Bronchial epithelial cell (primary cell): Measurements from ENCODE around the gene PGGHG. TPM values are rescaled to one million over a fixed set of nuclear protein-coding genes. Genes with fewer than 3 reads are reported as not detected.
"Not testable (repeated sequence)": the region's sequence is repeated elsewhere in the genome, so short reads cannot be mapped to it uniquely, and the experiment has no call there.

Experiments
- DNase-seq: peaks from one replicate; pipeline ENCODE4 v3.0.0-alpha.2; 2010; ENCODE audit warnings: low read depth
- FAIRE-seq: peaks from 2 replicates; lab custom pipeline; 2011; peaks lifted over from hg19 to GRCh38; lab: Jason Lieb, UNC
- H3K27me3 ChIP-seq: 2 replicates; pipeline ENCODE4 v1.5.1; 2011; ENCODE audit warnings: low read length; ENCODE audit not compliant: control insufficient read depth, insufficient read depth
- H3K36me3 ChIP-seq: 2 replicates; pipeline ENCODE4 v1.5.1; 2011; ENCODE audit warnings: low read length; ENCODE audit not compliant: control insufficient read depth, insufficient read depth
- H3K4me3 ChIP-seq: 2 replicates; pipeline ENCODE4 v1.5.1; 2011; ENCODE audit warnings: mild to moderate bottlenecking, low read depth, low read length, control low read depth
- total RNA-seq: library from RNA; depleted of rRNA; stranded (reverse); fragments of >200 nt; gene quantifications from 2 replicates; pipeline ENCODE4 v1.2.1, GENCODE V29; 2014
- TF ChIP-seq, protein P1 (sequence below): IDR thresholded peaks from 2 replicates; pipeline ENCODE4 v1.5.1; 2011; ENCODE audit warnings: mild to moderate bottlenecking, moderate library complexity, low read length, control low read depth, inconsistent platforms; ENCODE audit not compliant: insufficient read depth, severe bottlenecking

Gene PGGHG
- total RNA-seq, 1 donor from 2014 or later: 3.2 TPM

DNA sequence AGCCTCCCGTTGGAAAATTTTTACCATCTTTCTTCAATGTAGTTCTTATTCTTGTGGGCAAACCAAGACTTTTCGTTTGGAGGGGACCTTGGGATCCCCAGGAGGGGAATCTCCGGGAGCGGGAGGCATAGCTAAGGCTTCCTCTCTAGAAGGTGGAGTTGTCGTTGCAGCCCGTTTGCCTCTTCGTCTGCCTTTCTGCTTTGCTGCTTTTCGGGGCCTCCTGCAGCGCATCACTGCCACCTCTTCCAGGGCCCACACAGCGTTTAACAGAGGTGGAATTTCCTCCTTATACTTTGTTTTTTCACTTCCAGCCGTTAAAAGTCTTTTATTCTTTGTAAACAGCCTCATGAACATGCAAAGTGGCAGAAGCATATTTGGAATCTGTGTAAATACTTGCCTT lies 35.2 kb downstream of the PGGHG start:
- TF ChIP-seq, protein P1, sequence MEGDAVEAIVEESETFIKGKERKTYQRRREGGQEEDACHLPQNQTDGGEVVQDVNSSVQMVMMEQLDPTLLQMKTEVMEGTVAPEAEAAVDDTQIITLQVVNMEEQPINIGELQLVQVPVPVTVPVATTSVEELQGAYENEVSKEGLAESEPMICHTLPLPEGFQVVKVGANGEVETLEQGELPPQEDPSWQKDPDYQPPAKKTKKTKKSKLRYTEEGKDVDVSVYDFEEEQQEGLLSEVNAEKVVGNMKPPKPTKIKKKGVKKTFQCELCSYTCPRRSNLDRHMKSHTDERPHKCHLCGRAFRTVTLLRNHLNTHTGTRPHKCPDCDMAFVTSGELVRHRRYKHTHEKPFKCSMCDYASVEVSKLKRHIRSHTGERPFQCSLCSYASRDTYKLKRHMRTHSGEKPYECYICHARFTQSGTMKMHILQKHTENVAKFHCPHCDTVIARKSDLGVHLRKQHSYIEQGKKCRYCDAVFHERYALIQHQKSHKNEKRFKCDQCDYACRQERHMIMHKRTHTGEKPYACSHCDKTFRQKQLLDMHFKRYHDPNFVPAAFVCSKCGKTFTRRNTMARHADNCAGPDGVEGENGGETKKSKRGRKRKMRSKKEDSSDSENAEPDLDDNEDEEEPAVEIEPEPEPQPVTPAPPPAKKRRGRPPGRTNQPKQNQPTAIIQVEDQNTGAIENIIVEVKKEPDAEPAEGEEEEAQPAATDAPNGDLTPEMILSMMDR: no peak
- H3K36me3 ChIP-seq: no peaks in the 10 kb centered on the region
- no peaks in the 10 kb centered on the region for H3K27me3 ChIP-seq
- DNase-seq (no peak), FAIRE-seq (no peak)
- H3K4me3 ChIP-seq: no peak overlapping the region

DNA sequence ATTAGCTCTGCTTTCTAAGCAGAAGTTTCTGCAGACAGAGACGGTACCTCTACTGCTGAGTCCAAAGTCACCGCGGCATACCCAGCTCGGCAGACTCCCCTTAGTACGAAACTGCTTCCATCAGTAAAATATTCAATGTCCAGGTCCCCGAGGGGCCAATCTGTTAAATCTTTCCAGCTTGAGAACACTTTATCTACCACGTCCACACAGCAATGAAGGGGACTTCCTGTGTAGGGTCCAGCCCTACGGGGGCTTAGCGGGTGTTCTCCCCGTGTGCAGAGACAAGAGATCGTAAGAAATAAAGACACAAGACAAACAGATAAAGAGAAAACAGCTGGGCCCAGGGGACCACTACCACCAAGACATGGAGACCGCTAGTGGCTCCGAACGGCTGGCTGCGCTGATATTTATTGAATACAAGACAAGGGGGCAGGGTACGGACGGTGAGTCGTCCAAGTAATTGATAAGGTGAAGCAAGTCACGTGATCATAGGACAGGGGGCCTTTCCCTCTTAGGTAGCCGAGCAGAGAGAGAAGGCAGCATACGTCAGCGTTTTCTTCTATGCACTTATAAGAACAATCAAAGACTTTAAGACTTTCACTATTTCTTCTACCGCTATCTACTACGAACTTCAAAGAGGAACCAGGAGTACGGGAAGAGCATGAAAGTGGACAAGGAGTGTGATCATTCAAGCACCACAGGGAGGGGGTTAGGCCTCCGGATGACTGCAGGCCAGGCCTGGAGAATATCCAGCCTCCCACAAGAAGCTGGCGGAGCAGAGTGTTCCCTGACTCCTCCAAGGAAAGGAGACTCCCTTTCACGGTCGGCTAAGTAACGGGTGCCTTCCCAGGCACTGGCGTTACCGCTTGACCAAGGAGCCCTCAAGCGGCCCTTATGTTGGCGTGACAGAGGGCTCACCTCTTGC lies 35.9 kb downstream of the PGGHG start:
- not testable (repeated sequence) for H3K36me3 ChIP-seq, DNase-seq, FAIRE-seq, H3K4me3 ChIP-seq, H3K27me3 ChIP-seq

DNA sequence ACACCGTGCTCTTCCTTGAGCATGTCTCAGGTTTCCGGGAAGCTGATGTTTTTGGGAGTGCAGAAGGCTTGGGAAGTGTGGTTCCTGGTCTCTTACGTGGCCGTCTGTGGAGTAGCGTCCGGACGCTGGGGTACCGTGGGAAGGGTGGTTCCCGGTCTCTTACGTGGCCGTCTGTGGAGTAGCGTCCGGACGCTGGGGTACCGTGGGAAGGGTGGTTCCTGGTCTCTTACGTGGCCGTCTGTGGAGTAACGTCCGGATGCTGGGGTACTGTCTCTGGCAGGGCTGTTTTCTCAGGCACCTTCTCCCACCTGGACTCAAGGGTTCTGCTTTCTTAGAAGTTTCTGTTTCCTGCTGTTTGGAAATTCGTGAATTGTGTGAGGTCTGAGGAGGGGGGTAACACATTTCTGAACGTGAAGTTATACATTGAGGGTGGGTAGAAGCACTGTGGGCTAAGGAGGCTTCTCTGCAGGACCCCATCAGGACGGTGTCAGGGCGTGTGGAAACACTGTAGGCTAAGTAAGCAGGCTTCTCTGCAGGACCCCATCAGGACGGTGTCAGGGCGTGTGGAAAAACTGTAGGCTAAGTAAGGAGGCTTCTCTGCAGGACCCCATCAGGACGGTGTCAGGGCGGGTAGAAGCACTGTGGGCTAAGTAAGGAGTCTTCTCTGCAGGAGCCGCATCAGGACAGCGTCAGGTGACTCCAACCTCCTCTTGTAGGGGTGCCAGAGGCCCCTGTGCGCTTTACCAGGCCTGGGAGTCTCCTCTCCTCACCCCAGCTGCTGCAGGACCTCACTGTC lies 37.1 kb downstream of the PGGHG start:
- no peaks in the 10 kb centered on the region for H3K27me3 ChIP-seq
- no peaks in the 10 kb centered on the region for H3K36me3 ChIP-seq
- no peak overlapping the region for H3K4me3 ChIP-seq
- DNase-seq (no peak), FAIRE-seq (no peak)
- TF ChIP-seq, protein P1: no peak

GRCh38 chr11:326592-326841 lies 37.6 kb downstream of the PGGHG start:
- DNase-seq (no peak), FAIRE-seq (no peak)
- no peak overlapping the region for H3K4me3 ChIP-seq
- no peaks in the 10 kb centered on the region for H3K36me3 ChIP-seq
- TF ChIP-seq, protein P1: no peak
- H3K27me3 ChIP-seq: no peaks in the 10 kb centered on the region

DNA sequence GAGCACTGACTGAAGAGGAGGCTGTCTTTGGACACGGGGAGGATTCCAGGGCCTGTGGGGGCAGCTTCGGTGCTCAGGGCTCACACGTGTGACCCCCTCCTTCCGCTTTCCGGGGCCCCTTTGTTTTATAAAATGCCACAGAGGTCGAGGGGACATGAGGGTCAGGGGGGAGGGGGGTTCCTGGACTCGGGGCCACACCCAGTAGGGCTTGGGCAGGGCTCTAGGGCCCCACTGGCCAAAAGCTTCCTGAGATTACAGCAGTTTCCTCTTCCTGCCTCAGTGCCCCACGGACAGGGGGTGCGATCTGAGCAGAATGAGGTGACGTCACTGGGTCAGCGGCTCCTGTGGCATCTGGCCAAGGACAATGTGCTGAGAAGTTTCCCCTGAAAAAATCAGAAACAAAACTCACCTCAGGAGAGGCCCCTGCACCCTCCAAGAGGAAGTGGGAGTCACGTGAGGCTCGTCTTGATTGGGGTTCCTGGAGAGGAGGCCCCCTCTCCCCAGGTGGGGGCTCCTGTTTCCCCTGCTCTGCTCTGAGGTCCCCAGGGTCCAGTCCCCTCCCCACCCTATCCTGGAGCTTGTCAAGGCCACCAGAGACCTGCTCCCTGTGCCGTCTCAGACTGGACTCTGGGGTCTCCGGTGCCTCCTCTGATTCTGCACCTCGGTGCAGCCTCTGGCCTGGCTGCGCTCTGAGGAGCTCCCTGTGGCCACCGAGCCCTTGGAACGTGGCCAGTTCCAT lies 38.1 kb downstream of the PGGHG start:
- Histone ChIP-seq H3K4me3 (no peak overlapping the region), H3K36me3 (no peaks in the 10 kb centered on the region)
- no peak for DNase-seq

More for the DNA sequence above, 38.1 kb downstream of the PGGHG start:
- H3K27me3 ChIP-seq: no peaks in the 10 kb centered on the region
- no peak for FAIRE-seq
- TF ChIP-seq, protein P1: no peak
